ENCODE data around the gene PTF1A. TPM values are rescaled to one million over a fixed set of nuclear protein-coding genes. Genes with fewer than 3 reads are reported as not detected.

PTF1A gene
- polyA plus RNA-seq, 2 of the 4 experiments (the other 2 are of a cell fraction): not detected

DNA sequence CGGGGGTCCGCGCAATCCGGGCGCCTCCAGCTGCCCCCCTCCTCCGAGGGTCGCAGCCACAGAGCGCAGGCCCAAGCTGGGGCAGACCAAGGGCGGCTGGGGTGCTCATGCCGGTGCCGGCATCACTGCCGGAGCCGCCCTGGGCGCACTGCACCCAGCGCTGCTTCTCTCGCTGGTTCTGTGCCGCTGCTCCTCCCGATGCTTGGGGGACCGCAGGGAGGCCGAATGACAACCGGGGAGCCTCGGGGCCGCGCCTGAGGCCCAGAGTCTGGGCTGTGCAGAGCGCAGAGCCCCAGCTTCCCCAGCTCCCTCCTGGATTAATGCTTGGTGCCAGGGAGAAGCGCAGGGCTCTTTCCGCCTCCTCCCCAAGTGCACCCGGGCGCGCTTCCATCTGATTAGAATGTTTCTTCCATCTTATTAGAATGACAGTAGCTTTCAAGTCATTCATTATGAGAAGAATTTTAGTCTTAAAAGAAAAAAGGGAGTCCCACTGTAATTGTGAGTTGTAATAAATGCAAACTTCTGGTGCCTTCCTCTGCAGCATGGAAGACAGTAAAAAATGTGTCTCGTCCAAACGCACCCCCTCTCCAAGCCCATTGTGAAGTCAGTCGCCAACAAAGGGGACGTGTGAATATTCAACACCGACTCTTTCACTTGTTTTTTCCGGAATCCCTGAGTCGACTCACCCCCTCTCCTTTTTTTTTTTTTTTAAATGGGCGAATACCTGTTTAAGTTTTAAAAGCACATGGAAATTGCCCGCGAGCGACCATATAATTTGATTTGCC lies 19.5 kb upstream of the PTF1A start:
- Histone ChIP-seq H3K9me3 (no peaks in the 10 kb centered on the region), H3K4me2 (no peak overlapping the region), H3K4me3 (no peak overlapping the region), H3K27ac (no peak overlapping the region), H3K4me1 (no peaks in the 10 kb centered on the region)
- TF ChIP-seq MYC (IDR thresholded peaks at IDR 0.05; ENCODE audit: borderline replicate concordance, low read length): no peak
- TF ChIP-seq PHF8 (IDR thresholded peaks at IDR 0.05; ENCODE audit: borderline replicate concordance, low read depth): no peak
- TF ChIP-seq KDM1A (IDR thresholded peaks at IDR 0.05; ENCODE audit: low read depth): no peak
- TF ChIP-seq RNF2 (IDR thresholded peaks at IDR 0.05; ENCODE audit: borderline replicate concordance, low read depth): no peak
- TF ChIP-seq RAD21 (conservative IDR thresholded peaks at IDR 0.05 in 1 of 2, IDR thresholded peaks at IDR 0.05 in 1 of 2): no peak
- TF ChIP-seq EHMT2 (IDR thresholded peaks at IDR 0.05; ENCODE audit: low read depth): no peak
- TF ChIP-seq FOXS1 (CRISPR knock-in tag; IDR thresholded peaks at IDR 0.05): no peak
- no peak for TF ChIP-seq GATA3 (IDR thresholded peaks at IDR 0.05; ENCODE audit: borderline replicate concordance)
- no peak for TF ChIP-seq HDAC2 (IDR thresholded peaks at IDR 0.05)
- WGBS (ENCODE audit: missing lambda C conversion rate): 30% methylated on average over 26 of the region's 41 CpGs
- DNase-seq (ENCODE audit: low read depth in 1 of 2, low spot score in 1 of 2) (no peak), FAIRE-seq (no peak), ATAC-seq (no peak; a peak in 1 of 6 replicates)
- ChIA-PET CTCF (no interaction called here), POLR2A (no interaction called here)

DNA sequence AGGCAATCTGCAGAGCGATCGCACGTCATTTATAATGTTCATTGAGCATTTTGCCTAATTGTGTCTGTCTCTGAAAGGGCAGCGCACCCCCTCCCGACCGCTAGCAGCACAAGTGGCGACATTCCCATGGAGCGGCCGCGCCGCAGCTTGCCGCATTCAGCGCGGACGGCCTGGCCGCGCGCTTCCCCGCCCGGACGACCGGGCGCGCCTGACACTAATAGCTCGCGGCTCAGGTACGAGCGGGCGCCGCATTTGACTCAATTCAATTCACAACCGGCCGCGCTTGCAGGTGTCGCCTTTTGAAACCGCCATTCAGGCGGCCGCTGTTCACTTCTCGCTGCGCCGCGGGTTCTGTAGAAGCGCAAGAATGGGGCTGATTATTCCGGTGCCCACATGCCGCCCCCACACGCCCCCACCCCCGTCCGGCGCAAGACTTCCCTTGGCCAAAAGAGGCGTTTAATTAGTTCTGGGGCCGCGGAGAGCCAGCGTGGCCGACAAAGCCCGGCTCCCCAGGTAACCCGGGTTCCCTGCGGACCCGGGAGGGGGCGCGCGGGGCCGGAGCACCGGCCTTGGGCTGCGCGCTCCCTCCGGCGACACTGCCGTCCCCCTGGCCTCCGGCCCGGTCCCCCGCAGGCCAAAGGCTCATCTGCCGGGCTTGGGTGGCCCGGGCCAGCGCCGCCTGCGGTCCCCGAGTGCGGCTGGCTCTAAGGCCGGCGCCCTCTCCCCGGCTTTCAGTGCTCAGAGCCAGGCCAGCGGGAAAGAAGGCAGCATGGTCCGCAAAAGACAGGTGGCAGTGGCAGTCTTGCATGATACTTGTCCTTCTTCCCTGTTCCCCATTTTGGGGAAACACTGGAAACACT lies 18.7 kb upstream of the PTF1A start:
- POLR2A ChIA-PET: no interaction called here
- Histone ChIP-seq H3K9me3 (no peaks in the 10 kb centered on the region), H3K27ac (no peak overlapping the region), H3K4me2 (no peak overlapping the region), H3K4me1 (no peaks in the 10 kb centered on the region), H3K4me3 (no peak overlapping the region)
- TF ChIP-seq SREBF2 (IDR thresholded peaks at IDR 0.05) (no peak), ZFP36 (IDR thresholded peaks at IDR 0.05; ENCODE audit: borderline replicate concordance, partially characterized antibody) (no peak), HOXA7 (CRISPR knock-in tag; IDR thresholded peaks at IDR 0.05) (no peak), FOXS1 (CRISPR knock-in tag; IDR thresholded peaks at IDR 0.05) (no peak), TFCP2L1 (CRISPR knock-in tag; IDR thresholded peaks at IDR 0.05) (no peak), EP300 (IDR thresholded peaks at IDR 0.05) (no peak), GATA3 (IDR thresholded peaks at IDR 0.05; ENCODE audit: borderline replicate concordance) (no peak), MAFK (IDR thresholded peaks at IDR 0.05; ENCODE audit: partially characterized antibody) (no peak)
- TF ChIP-seq, protein P1, sequence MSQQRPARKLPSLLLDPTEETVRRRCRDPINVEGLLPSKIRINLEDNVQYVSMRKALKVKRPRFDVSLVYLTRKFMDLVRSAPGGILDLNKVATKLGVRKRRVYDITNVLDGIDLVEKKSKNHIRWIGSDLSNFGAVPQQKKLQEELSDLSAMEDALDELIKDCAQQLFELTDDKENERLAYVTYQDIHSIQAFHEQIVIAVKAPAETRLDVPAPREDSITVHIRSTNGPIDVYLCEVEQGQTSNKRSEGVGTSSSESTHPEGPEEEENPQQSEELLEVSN (IDR thresholded peaks at IDR 0.05; ENCODE audit: borderline replicate concordance, low read depth): no peak
- CTCF ChIA-PET: no interaction called here
- no peak for DNase-seq (ENCODE audit: low read depth in 1 of 2, low spot score in 1 of 2)
- FAIRE-seq: no peak
- ATAC-seq: no peak
- 57% methylated on average over 44 of the region's 82 CpGs for WGBS (ENCODE audit: missing lambda C conversion rate)

DNA sequence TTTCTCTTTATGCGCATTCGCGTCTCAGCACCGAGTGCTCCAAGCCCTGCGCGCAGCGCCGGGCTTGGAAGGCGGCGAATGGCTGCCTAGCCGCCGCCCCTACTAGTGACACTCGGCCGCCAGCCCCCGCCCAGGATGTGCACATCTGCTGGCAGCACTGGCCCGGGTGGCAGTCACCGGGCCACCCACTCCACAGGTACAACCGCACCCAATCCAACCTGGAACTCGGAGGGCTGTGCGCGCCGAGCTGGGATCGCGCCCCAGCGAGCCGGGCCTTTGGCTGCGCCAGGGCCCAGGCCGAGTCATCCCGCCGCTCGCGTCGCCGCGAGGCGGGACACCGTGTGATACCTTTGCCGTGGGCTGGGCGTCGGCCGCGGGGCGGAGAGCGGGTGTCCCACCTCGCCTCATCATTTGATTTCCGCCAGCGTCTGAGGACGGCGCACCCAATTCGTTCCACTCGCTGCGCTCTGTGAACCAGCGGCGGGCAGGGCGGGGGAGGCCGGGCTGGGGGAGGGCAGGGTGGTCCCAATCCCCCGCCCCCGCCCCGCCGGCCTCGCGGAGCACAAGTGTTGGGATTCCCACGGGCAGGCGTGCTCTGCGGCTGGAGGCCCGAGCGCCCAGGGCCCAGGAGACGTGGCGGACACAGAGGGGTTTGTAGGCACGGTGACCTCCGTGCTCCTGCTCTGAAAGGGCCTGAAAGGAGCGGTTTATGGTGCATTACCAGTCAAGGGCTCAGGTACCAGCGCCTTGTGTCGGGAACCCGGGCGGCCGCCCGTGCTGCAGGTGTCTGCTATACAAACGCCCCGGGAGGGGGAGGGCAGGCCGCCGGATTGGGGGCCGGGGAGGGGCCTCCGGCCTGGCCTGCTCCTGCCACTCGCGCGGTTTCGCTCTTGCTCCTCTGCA lies 17.8 kb upstream of the PTF1A start:
- TF ChIP-seq, protein P1 (IDR thresholded peaks at IDR 0.05; ENCODE audit: borderline replicate concordance, low read depth): no peak
- TF ChIP-seq GATA3 (IDR thresholded peaks at IDR 0.05; ENCODE audit: borderline replicate concordance) (no peak), EHF (CRISPR knock-in tag; IDR thresholded peaks at IDR 0.05) (no peak), RNF2 (IDR thresholded peaks at IDR 0.05; ENCODE audit: borderline replicate concordance, low read depth) (no peak), ZC3H11A (IDR thresholded peaks at IDR 0.05) (no peak), HOXB5 (CRISPR knock-in tag; IDR thresholded peaks at IDR 0.05) (no peak)
- ATAC-seq: no peak
- ChIA-PET CTCF (interaction anchor here (2.0 kb wide), 1 partner anchor 16 kb away, joined by 5 read pairs; no protein-coding TSS in a partner anchor), POLR2A (no interaction called here)
- Histone ChIP-seq H3K4me3 (no peak overlapping the region), H3K4me2 (no peak overlapping the region), H3K4me1 (no peaks in the 10 kb centered on the region), H3K9me3 (no peaks in the 10 kb centered on the region), H3K27ac (no peak overlapping the region)
- DNase-seq (ENCODE audit: low read depth in 1 of 2, low spot score in 1 of 2): no peak
- FAIRE-seq: no peak
- 63% methylated on average over 17 of the region's 88 CpGs for WGBS (ENCODE audit: missing lambda C conversion rate)

Measured in A549 (cell line).